GM21717 (cell line): ENCODE data around the gene MRPS5.

Experiments used
- ATAC-seq: cut with Tn5 transposase; IDR thresholded peaks from one replicate; pipeline ENCODE4 v1.9.1; 2021; ENCODE audit warnings: mild to moderate bottlenecking, moderate library complexity; ENCODE audit not compliant: unreplicated experiment

MRPS5 gene

DNA sequence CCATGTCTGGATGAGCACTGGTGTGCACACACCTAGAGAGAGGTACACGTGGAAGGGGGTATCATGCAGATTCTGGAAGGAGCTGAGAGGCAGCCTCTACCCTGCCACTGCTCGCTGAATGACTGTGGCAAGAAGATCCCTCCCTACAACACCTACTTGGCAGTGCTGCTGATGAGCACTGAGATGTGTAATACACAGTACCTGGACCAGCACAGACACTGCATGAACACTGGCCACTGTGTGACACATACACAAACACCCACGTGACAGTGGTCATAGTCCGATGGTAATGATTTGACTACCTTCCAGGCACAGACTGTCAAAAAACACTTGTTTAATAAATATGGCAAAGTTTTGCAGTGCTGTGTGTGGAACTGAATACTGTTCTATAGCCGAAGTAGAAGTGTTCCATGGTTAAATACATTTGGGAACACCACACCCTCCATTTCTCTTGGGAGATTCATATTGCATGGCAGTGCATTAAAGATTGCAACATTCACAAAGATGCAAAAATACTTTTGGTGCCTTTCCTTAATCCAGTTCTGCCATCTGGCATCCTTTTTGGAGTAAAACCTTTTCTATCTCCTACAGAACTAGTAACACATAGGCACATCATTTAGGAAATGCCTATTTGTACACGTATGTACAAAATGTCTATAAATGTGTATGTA is 29.6 kb downstream of the MRPS5 start:
- ATAC-seq: no peak

DNA sequence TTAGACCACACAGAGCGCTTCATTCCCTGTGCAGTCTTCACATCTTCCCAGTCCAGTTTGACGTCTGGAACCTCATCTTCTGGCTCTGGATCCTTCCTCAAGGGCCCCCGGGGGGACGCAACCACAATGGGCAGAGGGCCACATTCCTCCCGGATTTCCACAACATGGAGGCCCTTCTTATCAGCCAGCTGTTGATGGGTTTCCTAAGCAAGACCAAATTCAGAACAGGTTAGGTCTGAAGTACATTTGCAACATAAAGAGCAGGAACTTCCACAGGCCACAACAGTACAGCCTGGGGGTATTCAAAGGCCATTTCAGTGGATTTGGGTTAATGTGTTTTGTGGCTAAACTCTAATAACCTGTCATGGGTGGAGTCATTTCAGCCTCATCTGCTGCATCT is 34.2 kb downstream of the MRPS5 start:
- no peak for ATAC-seq

DNA sequence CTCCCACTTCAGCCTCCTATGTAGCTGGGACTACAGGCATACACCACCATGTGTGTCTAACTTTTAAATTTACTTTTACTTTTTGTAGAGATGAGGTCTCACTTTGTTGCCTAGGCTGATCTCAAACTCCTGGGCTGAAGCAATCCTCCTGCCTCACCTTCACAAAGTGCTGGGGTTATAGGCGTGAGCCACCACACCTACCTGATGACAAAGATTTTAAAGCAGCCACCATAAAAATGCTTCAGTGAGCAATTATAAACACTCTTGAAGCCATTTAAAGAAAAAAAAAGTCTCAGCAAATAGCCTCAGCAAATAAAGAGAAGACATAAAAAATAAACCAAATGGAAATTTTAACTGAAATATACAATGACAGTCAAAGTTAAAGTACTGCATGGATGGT is 35.6 kb downstream of the MRPS5 start:
- ATAC-seq: no peak

DNA sequence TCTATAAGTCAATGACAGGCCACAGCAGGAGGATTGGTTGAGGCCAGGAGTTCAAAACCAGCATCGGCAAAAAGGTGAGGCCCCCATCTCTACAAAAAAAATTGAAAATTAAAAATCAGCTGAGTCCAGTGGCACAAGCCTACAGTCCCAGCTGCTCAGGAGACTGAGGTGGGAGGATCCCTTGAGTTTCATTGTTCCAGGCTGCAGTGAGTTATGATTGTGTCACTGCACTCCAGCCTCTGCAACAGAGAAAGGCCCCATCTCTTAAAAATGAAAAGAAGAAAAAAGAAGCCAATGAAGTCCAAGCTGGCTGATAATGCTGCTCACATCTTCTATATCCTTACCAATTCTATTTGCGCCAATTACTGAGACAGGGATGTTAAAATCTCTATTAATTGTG is 39.1 kb downstream of the MRPS5 start:
- ATAC-seq: no peak

DNA sequence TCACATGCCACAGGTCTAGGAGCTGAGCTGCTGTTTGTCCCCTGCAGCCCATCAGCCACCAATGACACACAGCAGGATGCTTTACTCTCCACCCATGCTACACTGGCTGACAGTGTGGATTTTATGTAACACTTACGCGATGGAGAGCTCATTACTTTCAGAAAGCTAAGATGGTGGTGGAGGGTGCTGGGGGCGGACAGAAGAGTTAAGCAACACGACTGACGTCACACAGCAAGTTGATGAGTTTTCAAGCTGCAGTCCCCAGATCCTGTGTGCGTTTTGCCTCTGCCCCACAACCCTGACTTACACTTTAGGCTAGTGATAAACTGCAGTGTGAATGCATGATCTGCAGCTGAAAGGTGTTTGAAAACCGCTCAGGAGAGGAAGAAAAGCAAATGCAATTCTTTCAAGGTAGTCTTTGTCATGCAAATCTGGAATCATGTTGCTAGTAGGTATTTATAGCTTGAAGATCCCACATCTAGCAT is 42.4 kb downstream of the MRPS5 start:
- no peak for ATAC-seq

DNA sequence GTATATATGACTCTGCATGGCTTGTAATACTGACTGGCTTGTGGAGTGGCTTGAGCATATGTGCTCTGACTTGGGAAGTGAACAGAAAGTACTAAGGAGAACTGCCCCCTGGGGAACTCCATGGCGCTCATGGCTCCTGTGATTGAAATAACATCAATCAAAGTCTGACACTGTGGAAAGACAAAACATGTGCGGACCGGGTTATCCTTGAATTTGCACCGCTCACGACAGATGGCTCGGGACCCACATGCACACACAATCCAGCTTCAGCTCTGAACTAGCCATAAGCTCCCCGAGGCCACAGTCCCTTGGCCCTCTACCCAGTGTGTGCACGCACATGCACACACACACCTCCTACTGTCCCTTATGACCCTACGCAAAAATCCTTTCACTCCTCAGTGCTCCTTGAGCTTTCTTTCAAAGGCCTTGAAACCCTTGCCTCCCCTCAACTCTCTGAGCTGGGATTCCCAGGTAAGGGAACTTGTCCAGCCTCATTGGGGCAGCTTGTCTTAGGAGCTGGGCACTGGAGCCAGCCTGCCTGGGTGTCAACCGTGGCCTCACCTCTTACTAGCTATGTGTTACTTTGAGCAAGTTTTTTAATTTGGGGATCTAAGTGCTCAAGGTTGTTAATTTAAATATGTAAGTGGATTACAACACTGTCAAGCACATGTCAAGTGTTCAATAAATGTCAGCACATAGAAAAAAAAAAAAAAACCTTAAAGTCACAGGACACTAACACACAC is 43.6 kb downstream of the MRPS5 start:
- ATAC-seq: no peak

DNA sequence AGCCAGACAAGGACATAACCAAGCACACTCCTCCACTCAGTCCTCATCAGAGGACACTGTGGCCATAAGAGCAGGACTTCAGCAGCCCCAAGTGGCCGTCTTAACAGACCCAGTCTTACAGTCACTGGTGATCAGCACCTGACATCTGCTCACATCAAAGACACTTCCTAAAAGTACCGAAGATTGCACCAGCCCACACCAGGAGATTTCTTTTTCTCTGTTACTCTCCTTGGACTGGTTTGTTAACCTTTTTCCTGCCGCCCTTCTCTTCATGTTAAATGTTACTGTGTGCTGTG is 44.1 kb downstream of the MRPS5 start:
- no peak for ATAC-seq

DNA sequence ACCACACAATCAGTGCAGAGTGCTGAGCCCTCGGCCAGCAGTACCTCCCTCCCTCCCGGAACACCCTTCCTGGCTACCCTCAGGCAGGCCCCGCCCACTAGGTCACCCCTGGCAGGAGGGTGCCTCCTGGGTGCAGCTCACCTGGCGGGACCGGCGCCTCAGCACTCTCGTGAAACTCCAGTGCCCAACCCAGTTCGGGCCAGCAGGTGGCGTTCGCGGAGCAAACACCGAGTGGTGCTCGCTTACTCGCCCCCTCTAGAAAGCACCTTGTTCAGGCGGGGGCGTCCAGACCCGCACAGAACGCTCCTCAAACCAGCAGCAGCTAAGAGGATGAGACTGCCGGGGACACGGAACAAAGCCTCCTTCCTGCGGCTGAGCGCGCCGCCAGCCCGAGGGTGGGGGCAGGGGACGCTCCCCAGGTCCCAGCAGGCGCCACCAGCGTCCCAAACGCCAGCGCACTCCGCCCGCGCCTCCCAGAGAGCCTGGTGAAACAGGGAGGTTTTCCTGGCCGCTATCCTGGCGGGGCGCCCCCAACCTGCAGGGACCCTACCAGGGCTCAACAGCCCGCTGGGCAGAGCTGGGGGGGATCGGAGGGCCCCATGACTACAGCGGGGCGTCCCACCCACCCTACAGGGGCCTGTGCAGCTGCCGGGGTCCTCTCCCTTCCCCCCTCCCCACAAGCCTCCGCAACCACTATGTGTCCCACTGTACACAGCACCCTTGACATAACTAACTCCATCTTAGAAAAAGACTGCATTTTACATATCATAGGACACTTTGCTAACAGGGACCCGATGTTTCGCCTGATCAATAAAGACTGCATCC is 44.7 kb downstream of the MRPS5 start:
- peak; percentile 79 for ATAC-seq

DNA sequence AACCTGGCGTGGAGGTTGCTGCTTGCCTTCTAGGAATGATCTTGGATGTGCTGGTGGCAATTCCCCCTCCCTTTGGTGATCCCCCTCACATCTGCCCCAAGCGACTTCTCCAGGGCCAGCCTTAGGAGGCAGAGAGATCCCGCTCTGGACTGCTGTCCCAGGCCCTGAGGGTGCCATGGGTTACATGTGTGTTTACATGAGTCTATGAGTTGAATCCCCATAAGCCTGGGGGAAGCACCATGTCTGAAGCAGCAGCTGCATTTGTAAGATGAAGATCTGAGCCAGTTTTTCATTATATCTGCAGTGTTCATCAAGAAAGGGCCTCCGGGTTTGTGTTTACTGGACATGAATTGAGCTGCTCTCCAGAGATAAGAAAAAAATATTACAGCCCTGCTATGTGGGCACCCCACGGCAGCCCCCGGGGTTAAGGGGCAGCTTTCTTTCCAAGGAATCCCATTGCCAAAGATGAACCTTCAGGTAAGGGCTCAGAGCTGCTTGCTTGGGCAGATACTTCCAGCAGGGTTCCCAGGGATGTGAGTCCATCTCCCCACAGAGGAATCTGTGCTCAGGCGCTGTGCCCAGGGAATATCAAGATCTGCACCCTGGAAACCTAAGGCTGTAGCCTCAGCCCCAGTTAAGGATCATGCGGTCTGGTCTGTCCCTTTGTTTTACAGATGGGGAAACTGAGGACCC is 46.0 kb downstream of the MRPS5 start:
- no peak for ATAC-seq

DNA sequence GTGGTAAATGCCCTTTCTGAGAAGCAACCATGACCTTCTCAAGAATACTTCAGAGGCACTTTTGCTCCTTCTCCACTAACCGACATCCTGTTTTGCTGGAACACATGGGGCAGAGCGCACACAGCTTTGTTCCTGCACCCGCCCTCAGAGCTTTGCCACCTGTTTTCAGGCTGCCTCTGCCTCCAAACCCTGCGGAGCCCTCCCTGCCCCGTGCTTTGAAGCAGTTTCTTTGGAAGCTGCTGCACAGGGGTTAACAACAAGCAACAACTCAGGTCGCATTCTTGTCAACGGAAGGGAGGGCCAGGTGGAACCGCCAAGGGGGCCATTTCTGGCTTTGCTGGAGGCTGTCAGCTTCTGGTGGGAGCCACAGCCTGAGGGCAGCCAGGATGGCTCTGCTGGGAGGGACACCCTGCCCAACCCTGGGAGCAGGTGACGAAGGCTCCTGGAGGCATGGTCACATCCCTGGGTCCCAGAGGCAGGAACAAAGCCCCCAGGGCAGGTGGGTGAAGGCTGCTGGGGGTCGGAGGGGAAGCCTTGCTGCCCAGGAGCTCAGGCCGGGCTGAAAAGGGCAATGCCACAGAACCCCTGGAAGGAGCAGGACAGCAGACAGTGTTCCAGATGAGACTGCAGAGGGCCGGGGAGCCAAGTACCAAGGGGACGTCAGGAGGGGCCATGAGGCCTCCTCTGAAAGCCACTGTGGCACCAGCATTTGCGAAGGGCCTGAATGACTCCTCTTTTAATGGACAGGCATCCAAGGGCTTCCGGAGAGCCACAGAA is 46.8 kb downstream of the MRPS5 start:
- ATAC-seq: no peak

DNA sequence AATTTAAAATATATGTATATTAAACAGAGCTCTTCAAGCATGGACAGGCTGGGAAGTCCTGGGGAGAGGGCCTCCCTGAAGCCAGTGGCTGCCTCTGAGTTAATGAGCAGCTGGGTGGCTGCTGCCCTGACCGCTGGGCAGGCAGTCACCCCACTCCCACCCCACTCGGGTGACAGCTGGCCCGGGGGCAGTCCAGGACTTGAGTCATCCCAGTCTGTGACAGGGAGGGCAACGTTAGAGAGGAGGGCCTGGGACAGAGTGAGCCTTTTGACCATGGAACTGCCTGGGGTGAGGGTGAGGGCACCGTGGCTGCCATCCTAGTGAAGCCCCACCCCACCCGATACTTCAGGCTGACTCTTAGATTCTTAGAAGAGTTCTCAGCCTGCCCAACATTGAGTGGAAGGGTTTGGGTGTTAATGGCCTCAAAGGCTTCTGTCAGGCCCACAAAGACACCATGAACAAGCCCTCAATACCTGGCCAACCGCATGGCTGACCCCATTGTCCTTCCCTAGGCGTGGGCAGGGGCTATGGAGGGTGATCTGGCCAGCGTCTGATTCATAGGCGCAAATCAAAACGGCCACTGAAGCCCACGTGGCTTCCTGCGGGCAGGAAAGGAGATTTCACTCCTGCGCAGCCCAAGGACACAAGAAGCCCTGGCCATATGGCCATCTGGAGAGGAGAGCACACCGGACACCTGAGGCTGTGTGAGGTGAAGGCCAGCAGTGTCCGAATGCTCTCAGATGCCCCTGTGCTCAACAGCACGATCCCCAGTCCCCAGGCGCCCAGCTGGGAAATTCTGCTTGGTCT is 47.5 kb downstream of the MRPS5 start:
- no peak for ATAC-seq

DNA sequence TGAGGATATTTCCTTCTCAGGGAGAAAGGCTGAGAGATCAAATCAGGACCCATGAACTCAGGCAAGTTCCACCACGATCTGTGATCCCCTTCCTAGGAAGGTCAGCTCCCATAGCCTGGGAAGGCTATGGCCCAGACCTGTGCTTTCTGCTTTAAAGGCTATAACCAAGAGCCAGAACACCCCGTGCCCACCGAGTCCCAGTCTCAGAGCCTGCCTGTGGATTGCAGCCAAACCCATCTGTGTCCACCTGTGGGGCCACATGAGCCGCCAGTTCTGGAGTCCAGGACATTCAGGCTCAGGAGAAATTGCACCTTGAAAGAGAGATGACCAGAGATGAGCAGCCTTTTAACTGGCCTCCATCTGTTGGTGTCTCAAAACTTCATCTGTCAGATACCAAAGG is 49.2 kb downstream of the MRPS5 start:
- ATAC-seq: no peak

DNA sequence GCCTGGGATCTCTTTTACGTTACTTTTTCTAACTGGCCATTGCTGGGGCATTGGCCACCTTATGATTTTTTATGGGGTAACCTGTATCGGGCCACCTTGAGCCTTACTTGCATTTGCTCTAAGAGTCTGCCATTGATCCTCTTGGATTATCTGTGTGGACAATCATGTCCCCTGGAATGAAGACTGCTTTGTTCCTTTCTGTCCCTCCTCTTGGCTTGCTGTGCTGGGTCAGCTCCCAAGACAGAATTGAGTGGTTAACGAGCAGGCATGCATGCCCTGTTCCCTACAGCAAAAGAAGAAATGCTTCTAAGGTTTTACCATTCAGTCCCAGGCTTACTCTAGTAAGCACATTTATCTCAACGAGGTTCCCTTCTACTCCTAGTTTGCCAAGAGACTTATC is 49.8 kb downstream of the MRPS5 start:
- no peak for ATAC-seq

DNA sequence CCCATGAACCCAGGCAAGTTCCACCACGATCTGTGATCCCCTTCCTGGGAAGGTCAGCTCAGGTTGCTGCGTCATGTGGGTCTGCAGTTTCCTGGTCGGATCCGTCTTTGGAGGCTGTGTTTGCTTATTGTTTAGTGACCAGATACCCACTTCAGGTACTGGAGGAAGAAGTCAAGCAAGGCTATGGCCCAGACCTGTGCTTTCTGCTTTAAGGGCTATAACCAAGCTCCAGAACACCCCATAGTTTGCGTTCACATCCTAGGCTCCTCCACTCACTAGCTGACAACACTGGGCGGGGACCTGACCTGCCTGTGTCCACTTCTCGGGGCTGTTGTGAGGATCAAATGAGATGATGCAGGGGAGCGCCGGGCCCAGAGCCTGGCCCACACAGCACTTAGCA is 52.1 kb downstream of the MRPS5 start:
- no peak for ATAC-seq

DNA sequence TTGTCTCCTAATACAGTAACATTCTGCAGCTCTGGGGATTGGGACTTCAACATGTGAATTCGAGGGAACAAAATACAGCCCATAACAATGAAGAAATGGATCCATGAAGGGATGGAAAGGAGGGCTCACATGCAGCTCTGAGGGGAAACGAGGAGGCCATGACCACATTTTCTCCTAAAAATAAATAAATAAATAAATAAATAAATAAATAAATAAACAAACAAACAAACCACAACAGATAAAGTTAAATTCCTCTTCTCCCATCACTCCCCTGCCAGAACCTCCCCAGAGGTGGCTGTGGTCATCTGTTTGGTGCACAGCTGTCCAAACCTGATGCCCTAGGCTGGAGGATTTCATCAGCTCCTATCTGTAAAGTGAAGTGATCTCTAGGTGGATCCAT is 53.4 kb downstream of the MRPS5 start:
- ATAC-seq: no peak

DNA sequence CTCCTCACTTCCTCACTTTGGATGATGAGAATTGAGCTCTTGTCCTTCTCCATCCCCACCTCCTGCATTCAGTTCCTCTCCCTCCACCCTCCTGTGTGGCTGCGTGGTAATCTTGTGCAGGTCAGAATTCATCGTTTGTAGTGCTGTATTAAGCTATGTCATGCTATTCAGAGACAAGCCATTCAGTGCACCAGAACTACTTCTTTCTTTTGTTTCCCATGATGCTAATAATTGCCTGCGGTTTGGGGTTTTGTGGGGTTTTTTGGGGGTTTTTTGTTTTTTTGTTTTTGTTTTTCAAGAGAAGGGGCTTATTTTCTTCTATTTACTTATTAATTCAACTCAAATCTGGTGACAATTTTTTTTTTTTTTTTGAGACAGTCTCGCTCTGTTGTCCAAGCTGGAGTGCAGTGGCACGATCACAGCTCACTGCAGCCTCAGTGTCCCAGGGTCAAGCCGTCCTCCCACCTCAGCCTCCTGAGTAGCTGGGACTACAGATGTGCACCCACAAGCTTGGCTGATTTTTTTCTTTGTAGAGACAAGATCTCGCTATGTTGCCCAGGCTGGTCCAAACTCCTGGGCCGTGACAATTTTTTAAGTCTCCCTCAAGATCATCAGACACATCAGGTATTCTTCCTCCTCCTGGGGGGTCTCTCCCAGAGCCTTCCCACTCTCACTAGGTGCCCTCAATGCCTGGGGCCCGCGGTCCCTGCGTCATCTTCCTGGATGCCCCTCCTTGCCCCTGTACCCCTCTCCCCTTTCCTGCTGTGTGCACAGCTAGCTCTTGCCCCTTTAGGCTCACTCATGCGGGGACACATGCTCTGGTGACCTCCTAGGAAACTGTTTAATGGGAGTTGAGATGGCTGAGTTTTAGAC is 58.3 kb downstream of the MRPS5 start:
- ATAC-seq: peak; percentile 78

DNA sequence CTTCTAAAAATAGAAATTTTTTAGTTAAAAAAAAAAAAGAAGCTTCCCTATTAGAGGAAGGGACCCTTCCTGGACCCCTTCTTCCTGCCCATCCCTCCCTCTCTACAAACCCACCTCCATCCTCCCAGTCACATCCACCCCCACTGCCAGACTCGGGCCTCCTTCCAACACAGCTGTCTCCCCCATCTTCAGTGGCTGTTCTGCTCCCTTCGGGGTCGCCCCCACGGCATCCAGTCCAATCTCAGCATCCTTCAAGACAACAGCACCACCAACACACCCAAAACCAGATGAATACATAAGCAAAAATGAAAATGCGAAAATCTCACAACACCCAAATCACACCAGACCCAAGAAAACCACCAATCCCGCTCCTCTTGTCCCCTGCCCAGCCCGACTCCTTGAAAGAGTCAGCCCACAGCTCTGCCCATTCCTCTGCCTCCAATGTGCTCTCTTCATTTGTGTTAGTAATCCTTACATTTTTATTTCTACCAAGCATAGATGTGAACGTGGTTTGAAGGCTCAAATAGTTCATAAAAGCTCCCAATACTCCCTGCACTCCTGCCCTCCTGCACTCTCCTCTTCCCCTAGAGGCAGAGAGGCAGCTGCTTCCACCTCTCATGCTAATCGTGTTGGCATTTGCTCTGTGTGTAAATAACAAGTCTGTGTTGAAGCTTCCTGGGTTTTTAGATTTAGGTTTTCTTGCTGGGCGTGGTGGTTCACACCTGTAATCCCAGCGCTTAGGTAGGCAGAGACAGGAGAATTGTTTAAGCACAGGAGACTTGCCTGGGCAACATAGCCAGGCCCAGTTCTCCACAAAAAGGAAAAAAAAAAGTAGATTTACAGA is 59.1 kb downstream of the MRPS5 start:
- ATAC-seq: peak; percentile 22

DNA sequence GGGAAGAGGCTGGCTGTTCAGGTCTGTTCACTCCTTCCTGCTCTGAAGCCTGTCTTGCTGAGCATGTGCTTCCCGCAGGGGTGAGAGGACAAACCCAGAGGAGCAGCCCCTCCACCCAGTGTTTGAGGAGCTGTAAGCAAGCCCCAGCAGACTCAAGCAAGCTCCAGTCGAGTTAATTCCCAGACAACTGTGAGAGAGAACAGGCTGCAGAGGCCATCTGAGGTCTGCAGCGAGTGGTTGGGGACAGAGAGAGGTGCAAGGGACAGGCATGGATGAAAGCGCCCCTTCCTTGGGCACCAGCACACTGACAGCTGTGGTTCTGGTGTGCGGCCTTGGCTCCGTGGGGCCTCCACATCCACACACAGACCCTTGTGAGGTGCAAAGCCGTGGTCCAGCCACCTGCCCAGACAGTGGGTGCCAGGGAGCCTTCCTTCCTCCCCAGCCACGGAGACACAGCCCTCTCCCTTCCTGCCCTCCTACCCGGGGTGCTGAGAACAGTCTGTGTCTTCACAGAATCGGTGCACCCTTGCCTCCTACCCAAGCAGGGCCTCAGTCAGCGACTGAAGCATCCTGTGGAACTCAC is 59.9 kb downstream of the MRPS5 start:
- ATAC-seq: no peak
